Middle frontal gyrus (tissue), 1 donor: ENCODE measurements around the gene LPIN1.
"Not testable (repeated sequence)": the region's sequence is repeated elsewhere in the genome, so short reads cannot be mapped to it uniquely, and the experiment has no call there.

ENCODE experiments used
- DNase-seq: peaks from one replicate; pipeline ENCODE4 v3.0.0-alpha.2; 2015; ENCODE audit warnings: low spot score; ENCODE audit errors: extremely low spot score

The LPIN1 gene

GRCh38 chr2:11715987-11716652, 30.3 kb upstream of the LPIN1 start:
- no peak for DNase-seq

DNA sequence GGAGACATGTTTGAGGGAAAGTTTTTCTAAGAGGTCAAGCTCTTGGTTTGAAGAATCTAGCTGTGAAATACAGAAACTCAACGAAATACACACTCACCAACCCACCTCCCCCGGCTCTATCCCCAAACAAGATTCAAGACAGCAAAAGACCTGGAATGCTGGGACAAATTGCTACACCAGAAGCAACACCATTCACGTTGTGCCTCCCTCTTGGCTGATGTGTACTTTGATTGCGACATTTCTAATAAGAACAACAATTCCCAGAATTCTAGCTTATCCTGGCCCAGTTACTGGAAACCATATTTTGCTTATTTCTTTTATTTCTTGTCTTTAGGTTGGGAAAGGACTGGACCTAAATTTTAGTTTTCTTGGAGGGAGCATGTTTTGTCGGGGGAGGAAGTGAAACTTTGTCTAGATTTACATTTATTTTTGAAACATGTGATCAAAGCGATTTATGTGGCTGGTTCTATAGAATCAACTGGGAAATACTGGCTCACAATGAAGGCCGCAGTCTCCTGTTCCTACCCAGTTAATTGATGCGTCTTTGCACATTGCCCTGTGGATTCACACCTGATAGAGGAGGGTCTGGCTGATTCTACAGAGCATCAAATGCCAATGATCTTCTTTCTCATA, 29.6 kb upstream of the LPIN1 start:
- DNase-seq: no peak

DNA sequence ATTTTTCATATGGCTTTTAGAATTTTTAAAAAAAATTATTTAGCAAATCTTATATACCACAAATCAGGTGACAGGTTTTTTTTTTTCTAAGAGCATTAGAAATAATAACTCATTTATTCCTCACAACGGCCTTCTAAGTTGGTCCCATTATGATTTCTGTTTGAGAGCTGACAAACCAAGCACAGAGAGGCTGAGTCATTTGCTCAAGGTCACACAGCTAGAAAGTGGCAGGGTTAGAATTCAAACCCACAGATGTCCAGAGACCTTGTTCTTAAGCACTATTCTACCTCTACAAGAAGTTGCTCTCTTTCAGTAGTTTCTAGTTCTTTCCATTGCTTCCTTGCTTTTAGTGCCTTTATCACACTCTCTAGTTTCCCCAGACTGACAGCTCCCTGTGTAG, 28.8 kb upstream of the LPIN1 start:
- DNase-seq: no peak

DNA sequence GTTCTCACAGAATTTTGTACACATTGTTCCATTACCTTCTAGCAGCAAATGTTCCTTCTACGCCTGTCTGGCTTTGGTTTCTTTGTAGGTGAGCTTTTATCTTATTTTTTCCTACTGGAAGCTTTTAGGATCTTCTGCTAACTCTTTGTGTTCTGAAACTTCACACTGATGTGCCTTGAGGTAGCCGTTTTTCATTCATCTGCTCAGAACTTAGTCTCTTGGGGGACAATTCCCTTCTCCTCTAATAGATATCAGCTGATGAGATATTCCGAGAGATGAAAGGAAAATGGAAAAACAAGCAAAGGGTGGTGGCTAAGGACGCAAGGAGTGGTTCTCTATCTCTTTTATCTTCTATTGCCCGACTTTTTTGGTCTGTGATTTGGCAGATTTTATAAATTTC, 27.8 kb upstream of the LPIN1 start:
- DNase-seq: no peak

GRCh38 chr2:11719230-11719977, 27.0 kb upstream of the LPIN1 start:
- no peak for DNase-seq

DNA sequence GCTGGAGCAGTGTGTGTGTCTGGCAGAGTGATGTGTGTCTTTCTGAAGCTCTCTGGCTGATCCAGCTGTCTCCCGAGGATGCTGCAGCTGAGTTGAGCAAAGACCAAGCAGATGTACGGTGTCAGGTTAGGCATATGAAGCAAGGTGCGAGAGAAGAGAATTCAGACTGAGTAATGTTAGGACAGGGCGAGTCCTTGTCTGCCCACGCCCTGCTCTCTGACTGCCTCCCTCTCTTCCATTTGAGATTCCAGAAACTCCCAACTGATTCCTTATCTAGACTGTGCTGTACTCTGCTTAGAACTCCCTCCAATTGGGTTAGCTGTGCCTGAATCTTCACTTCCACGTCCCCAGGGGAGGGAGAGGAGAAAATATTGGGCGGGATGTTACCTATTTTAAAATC, 25.7 kb upstream of the LPIN1 start:
- DNase-seq: no peak

DNA sequence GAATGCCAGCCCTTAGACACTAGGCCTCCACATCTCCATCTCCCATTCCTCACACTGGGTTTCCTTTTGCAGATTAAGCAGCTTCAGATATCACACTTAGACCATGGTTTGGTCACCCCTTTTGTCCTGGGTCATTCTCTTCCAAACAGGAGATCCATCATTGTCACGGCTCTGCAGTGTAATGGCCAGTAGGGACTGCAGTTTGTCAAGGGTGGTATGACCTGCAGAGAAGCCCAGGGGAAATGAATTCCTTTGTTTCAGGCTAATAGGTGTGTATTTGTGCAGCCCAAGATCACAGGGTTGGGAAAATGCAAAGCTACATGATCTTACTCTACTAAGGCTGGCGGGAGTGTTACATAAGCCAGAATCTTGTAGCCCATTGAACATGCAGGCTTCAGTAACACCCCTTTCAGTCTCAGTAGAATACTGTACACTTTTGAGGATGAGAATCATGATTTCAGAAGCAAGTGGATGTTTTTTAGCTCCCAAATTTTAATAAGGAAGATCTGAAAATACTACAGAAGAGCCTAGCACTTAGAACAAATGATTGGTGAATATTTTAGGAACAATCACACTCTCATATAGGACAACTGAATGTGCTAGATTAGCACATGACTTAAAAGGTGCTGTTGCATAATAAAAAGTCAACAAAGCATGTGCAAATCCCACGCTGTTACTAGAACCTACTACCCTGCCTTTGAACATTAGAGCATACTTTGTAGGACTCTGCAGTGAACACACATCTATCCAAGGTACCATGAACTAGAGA, 24.0 kb upstream of the LPIN1 start:
- DNase-seq: no peak

GRCh38 chr2:11723061-11723371, 23.4 kb upstream of the LPIN1 start:
- no peak for DNase-seq

DNA sequence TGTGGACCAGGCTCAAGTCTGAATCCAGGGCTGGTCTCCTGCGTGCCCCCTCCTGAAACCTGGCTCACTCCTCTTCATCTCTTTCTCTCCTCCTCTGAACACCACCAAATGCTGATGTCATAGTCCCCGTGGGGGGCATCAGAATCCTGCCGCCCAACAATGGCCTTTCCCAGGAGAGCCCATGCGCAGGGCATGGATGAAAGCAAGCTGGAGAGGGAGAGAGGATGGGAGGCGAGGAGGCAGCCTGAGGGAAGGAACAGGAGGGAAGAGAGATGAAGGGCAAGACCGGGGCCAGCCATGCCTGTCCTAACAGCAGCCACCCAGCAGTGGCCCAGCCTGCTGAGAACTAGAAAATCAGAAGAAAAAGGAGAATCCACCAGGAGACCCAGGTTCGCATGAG, 22.3 kb upstream of the LPIN1 start:
- no peak for DNase-seq

GRCh38 chr2:11726384-11726783, 20.0 kb upstream of the LPIN1 start:
- DNase-seq: no peak

- DNase-seq: no peak
These were observed 16.8 kb upstream of the LPIN1 start for GRCh38 chr2:11729362-11730212.

DNA sequence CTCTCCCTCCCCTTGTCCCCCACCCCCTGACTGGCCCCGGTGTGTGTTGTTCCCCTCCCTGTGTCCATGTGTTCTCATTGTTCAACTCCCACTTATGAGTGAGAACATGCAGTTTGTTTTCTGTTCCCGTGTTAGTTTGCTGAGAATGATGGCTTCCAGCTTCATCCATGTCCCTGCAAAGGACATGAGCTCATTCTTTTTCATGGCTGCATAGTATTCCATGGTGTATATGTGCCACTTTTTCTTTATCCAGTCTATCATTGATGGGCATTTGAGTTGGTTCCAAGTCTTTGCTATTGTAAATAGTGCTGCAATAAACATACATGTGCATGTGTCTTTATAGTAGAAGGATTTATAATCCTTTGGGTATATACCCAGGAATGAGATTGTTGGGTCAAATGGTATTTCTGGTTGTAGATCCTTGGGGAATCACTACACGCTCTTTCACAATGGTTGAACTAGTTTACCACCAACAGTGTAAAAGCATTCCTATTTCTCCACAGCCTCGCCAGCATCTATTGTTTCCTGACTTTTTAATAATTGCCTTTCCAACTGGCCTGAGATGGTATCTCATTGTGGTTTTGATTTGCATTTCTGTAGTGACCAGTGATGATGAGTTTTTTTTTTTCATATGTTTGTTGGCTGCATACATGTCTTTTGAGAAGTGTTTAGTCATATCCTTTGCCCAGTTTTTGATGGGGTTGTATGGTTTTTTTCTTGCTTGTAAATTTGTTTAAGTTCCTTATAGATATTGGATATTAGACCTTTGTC, 15.0 kb upstream of the LPIN1 start:
- DNase-seq: not testable (repeated sequence)

- DNase-seq: no peak
These were observed 13.8 kb upstream of the LPIN1 start for GRCh38 chr2:11732587-11732986.

DNA sequence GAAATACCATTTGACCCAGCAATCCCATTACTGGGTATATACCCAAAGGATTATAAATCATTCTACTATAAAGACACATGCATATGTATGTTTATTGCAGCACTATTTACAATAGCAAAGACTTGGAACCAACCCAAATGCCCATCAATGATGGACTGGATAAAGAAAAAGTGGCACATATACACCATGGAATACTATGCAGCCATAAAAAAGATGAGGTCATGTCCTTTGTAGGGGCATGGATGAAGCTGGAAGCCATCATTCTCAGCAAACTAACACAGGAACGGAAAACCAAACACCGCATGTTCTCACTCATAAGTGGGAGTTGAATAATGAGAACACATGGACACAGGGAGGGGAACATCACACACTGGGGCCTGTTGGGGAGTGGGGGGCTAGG, 8.6 kb upstream of the LPIN1 start:
- not testable (repeated sequence) for DNase-seq

- no peak for DNase-seq
These were observed 7.6 kb upstream of the LPIN1 start for GRCh38 chr2:11738589-11739436.

DNA sequence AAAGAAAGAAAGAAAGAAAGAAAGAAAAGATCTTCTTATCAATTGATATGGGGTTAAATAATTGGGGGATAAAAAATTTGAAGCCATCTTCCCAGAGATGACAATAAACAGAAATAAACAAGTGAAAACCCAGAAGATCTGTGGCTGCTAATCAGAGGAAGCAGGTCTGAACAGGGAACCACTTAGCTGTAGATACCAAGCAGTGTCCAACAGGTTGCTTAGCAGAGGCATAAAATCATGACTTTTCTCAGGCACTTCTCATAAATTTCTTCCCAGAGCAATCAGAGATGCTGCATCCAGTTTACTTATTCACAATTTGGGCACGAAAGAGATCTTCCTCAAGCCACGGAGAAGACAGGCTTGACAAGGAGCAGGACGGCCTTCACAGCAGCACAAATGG, 5.7 kb upstream of the LPIN1 start:
- DNase-seq: no peak

DNA sequence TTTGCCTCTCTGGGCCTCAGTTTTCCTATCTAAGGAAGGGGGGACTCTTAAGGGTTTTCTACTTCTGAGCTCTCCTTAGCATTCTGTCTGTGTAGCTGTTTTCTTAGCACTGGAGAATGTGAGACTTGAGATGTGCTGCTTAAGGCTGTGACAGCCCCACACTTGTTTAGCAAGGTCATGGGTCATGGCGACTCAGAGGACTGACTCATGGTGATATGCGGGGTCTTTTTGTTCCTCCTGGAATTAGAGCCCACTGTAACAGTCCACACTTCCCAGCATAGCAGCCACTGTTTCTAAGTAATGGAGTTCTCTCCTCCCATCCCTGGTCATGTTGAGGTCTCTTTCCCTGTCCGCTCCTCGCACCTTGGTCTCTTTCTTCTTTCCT, 4.1 kb upstream of the LPIN1 start:
- DNase-seq: no peak

GRCh38 chr2:11742702-11743357, 3.6 kb upstream of the LPIN1 start:
- DNase-seq: no peak

GRCh38 chr2:11743366-11743765, 3.1 kb upstream of the LPIN1 start:
- DNase-seq: no peak
